ENCODE results near the gene PGAP1.

PGAP1 gene

GRCh38 chr2:196926562-196927375 is at the start of gene PGAP1:
TSS of gene PGAP1 (minus strand) at chr2:196926707. CDS start at chr2:196926616, 91 bp downstream.
- DNase-seq = peak; percentile 98

GRCh38 chr2:196974970-196975369 is 48.5 kb upstream of the PGAP1 start:
- DNase-seq = no peak

GRCh38 chr2:196971574-196972279 is 45.2 kb upstream of the PGAP1 start:
- DNase-seq = no peak

GRCh38 chr2:196970099-196970498 is 43.6 kb upstream of the PGAP1 start:
- no peak for DNase-seq

GRCh38 chr2:196968516-196968915 is 42.0 kb upstream of the PGAP1 start:
- no peak for DNase-seq

GRCh38 chr2:196967775-196968174 is 41.3 kb upstream of the PGAP1 start:
- no peak for DNase-seq

- no peak for DNase-seq
Measured at GRCh38 chr2:196967116-196967515, 40.6 kb upstream of the PGAP1 start.

- DNase-seq = no peak
Measured at GRCh38 chr2:196966061-196966460, 39.6 kb upstream of the PGAP1 start.

GRCh38 chr2:196965651-196966050 is 39.1 kb upstream of the PGAP1 start:
- DNase-seq = no peak

- no peak for DNase-seq
Measured at GRCh38 chr2:196963961-196964360, 37.5 kb upstream of the PGAP1 start.

GRCh38 chr2:196963043-196963442 is 36.5 kb upstream of the PGAP1 start:
- DNase-seq = no peak

GRCh38 chr2:196962325-196962724 is 35.8 kb upstream of the PGAP1 start:
- no peak for DNase-seq

- DNase-seq = no peak
Measured at GRCh38 chr2:196961889-196962288, 35.4 kb upstream of the PGAP1 start.

GRCh38 chr2:196959734-196960338 is 33.3 kb upstream of the PGAP1 start:
- no peak for DNase-seq

GRCh38 chr2:196959281-196959680 is 32.8 kb upstream of the PGAP1 start:
- no peak for DNase-seq

GRCh38 chr2:196957881-196958525 is 31.5 kb upstream of the PGAP1 start:
- DNase-seq = no peak

- DNase-seq = no peak
Measured at GRCh38 chr2:196957442-196957841, 30.9 kb upstream of the PGAP1 start.

- no peak for DNase-seq
Measured at GRCh38 chr2:196956069-196956468, 29.6 kb upstream of the PGAP1 start.

GRCh38 chr2:196955036-196955435 is 28.5 kb upstream of the PGAP1 start:
- DNase-seq = peak; percentile 57

GRCh38 chr2:196954001-196954400 is 27.5 kb upstream of the PGAP1 start:
- no peak for DNase-seq

GRCh38 chr2:196952936-196953335 is 26.4 kb upstream of the PGAP1 start:
- no peak for DNase-seq

- no peak for DNase-seq
Measured at GRCh38 chr2:196951973-196952372, 25.5 kb upstream of the PGAP1 start.

- no peak for DNase-seq
Measured at GRCh38 chr2:196949116-196949515, 22.6 kb upstream of the PGAP1 start.

Data from NCI-H526 treated with DMSO at 0.1 percent for 48 hours (cell line).